WERI-Rb-1 (cell line): ENCODE results near the gene POU2AF1.

Source experiments
- DNase-seq: peaks from one replicate; pipeline ENCODE4 v3.0.0-alpha.2; 2020
- H3K27ac ChIP-seq: fragments of 250-450 bp; sonication (Bioruptor Pico); 2 replicates; pipeline ENCODE4 v1.5.1; 2020; ENCODE audit warnings: mild to moderate bottlenecking, moderate library complexity
- H3K27me3 ChIP-seq: fragments of 250-450 bp; sonication (Bioruptor Pico); 2 replicates; pipeline ENCODE4 v1.5.1; 2021; ENCODE audit warnings: mild to moderate bottlenecking, low read depth, moderate library complexity; ENCODE audit not compliant: insufficient read depth, severe bottlenecking
- H3K36me3 ChIP-seq: fragments of 250-450 bp; sonication (Bioruptor Pico); 2 replicates; pipeline ENCODE4 v1.5.1; 2020; ENCODE audit warnings: mild to moderate bottlenecking, moderate library complexity
- H3K4me3 ChIP-seq: 2 replicates; pipeline ENCODE4 v1.5.1; 2011; ENCODE audit warnings: low read depth, mild to moderate bottlenecking, control low read depth, low read length
- H3K9me3 ChIP-seq: fragments of 250-450 bp; sonication (Bioruptor Pico); 2 replicates; pipeline ENCODE4 v1.5.1; 2021; ENCODE audit warnings: mild to moderate bottlenecking, moderate library complexity; ENCODE audit not compliant: severe bottlenecking
- CTCF ChIP-seq: IDR thresholded peaks from 2 replicates; pipeline ENCODE4 v1.5.1; 2011; ENCODE audit warnings: low read depth, mild to moderate bottlenecking, control low read depth, inconsistent platforms, low read length

The POU2AF1 gene

GRCh38 chr11:111350811-111351210 is 28.3 kb downstream of the POU2AF1 start:
- no peaks in the 10 kb centered on the region for H3K9me3 ChIP-seq
- H3K27ac ChIP-seq, result no peak overlapping the region
- no peaks in the 10 kb centered on the region for H3K36me3 ChIP-seq
- no peaks in the 10 kb centered on the region for H3K27me3 ChIP-seq
- no peak for DNase-seq
- no peak overlapping the region for H3K4me3 ChIP-seq
- TF ChIP-seq CTCF, result no peak

GRCh38 chr11:111349191-111349695 is 29.8 kb downstream of the POU2AF1 start:
- no peak for DNase-seq
- Histone ChIP-seq H3K27ac (no peak overlapping the region), H3K9me3 (no peaks in the 10 kb centered on the region), H3K4me3 (no peak overlapping the region), H3K36me3 (no peaks in the 10 kb centered on the region), H3K27me3 (no peaks in the 10 kb centered on the region)
- TF ChIP-seq CTCF, result no peak

GRCh38 chr11:111348147-111348546 is 30.9 kb downstream of the POU2AF1 start:
- Histone ChIP-seq H3K27ac (no peak overlapping the region), H3K9me3 (no peaks in the 10 kb centered on the region), H3K27me3 (no peaks in the 10 kb centered on the region), H3K4me3 (no peak overlapping the region), H3K36me3 (no peaks in the 10 kb centered on the region)
- TF ChIP-seq CTCF, result no peak
- no peak for DNase-seq

- Histone ChIP-seq H3K27me3 (no peaks in the 10 kb centered on the region), H3K9me3 (no peaks in the 10 kb centered on the region), H3K27ac (no peak overlapping the region), H3K36me3 (no peaks in the 10 kb centered on the region), H3K4me3 (no peak overlapping the region)
- TF ChIP-seq CTCF, result no peak
- DNase-seq, result no peak
Measured at GRCh38 chr11:111347723-111348115, 31.4 kb downstream of the POU2AF1 start.

GRCh38 chr11:111347002-111347722 is 31.9 kb downstream of the POU2AF1 start:
- Histone ChIP-seq H3K27me3 (no peaks in the 10 kb centered on the region), H3K9me3 (no peaks in the 10 kb centered on the region), H3K36me3 (no peaks in the 10 kb centered on the region), H3K27ac (no peak overlapping the region), H3K4me3 (no peak overlapping the region)
- DNase-seq, result no peak
- TF ChIP-seq CTCF, result no peak

GRCh38 chr11:111344032-111344431 is 35.0 kb downstream of the POU2AF1 start:
- Histone ChIP-seq H3K4me3 (no peak overlapping the region), H3K27ac (no peak overlapping the region), H3K36me3 (no peaks in the 10 kb centered on the region), H3K9me3 (no peaks in the 10 kb centered on the region), H3K27me3 (no peaks in the 10 kb centered on the region)
- DNase-seq, result no peak
- no peak for TF ChIP-seq CTCF
